Measurements from ENCODE around the gene RBM33. TPM values are rescaled to one million over a fixed set of nuclear protein-coding genes. Genes with fewer than 3 reads are reported as not detected.

Gene RBM33
- total and polyA plus RNA-seq, 9 of the 15 experiments (the other 6 are each of a cell fraction or from before 2014, with no cell fraction given): 4.4 to 80.7 (median 27.3) TPM

DNA sequence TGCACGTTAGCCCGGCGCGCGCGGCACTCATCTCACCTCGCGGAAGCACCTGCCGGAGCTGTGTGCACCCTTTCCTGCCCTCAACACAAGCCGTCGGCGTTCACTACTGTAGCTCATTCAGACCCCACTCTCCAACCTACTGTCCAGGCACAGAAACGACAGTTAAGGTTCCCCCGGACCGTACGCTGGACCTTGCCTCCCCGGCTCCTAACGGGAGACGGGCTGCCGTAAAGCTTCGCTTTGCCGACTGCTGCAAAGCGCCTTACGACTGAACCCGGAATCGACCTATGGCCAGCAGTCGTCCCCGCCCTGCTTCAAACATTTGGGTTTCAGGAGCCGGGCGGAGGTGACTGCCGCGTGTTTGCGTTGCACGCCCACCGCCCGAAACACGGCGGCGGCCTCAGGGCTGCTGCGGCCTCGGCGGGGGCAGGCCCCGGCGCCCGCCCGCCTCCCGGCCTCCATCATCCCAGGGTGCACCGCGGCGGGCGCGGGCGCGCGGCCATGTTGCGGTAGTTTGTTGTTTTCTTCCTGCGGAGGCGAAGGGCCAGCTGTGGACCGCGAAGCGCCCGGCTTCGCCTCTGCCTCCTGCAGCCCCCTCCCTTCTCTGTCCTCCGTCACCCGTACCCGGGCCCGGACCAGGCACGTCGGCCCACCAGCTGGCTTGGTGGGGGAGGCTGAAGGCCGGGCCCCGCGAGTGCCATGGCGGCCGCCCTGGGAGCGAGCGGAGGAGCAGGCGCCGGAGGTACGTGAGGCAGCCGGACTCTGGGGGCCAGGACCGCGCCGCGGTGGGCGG is at the start of gene RBM33 (continued):
- TF ChIP-seq ZC3H8 (IDR thresholded peaks at IDR 0.05): no peak
- TF ChIP-seq HDAC1 (IDR thresholded peaks at IDR 0.05): peak in 1 of 2 experiments; percentile 79; a peak in 2 of 4 replicates
- TF ChIP-seq, protein P1, sequence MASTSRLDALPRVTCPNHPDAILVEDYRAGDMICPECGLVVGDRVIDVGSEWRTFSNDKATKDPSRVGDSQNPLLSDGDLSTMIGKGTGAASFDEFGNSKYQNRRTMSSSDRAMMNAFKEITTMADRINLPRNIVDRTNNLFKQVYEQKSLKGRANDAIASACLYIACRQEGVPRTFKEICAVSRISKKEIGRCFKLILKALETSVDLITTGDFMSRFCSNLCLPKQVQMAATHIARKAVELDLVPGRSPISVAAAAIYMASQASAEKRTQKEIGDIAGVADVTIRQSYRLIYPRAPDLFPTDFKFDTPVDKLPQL (IDR thresholded peaks at IDR 0.05; ENCODE audit: extremely low read depth, insufficient read length): no peak
- TF ChIP-seq TCF3 (CRISPR knock-in tag; IDR thresholded peaks at IDR 0.05): no peak
- no peak for TF ChIP-seq CSDE1 (IDR thresholded peaks at IDR 0.05)
- TF ChIP-seq, protein P2, sequence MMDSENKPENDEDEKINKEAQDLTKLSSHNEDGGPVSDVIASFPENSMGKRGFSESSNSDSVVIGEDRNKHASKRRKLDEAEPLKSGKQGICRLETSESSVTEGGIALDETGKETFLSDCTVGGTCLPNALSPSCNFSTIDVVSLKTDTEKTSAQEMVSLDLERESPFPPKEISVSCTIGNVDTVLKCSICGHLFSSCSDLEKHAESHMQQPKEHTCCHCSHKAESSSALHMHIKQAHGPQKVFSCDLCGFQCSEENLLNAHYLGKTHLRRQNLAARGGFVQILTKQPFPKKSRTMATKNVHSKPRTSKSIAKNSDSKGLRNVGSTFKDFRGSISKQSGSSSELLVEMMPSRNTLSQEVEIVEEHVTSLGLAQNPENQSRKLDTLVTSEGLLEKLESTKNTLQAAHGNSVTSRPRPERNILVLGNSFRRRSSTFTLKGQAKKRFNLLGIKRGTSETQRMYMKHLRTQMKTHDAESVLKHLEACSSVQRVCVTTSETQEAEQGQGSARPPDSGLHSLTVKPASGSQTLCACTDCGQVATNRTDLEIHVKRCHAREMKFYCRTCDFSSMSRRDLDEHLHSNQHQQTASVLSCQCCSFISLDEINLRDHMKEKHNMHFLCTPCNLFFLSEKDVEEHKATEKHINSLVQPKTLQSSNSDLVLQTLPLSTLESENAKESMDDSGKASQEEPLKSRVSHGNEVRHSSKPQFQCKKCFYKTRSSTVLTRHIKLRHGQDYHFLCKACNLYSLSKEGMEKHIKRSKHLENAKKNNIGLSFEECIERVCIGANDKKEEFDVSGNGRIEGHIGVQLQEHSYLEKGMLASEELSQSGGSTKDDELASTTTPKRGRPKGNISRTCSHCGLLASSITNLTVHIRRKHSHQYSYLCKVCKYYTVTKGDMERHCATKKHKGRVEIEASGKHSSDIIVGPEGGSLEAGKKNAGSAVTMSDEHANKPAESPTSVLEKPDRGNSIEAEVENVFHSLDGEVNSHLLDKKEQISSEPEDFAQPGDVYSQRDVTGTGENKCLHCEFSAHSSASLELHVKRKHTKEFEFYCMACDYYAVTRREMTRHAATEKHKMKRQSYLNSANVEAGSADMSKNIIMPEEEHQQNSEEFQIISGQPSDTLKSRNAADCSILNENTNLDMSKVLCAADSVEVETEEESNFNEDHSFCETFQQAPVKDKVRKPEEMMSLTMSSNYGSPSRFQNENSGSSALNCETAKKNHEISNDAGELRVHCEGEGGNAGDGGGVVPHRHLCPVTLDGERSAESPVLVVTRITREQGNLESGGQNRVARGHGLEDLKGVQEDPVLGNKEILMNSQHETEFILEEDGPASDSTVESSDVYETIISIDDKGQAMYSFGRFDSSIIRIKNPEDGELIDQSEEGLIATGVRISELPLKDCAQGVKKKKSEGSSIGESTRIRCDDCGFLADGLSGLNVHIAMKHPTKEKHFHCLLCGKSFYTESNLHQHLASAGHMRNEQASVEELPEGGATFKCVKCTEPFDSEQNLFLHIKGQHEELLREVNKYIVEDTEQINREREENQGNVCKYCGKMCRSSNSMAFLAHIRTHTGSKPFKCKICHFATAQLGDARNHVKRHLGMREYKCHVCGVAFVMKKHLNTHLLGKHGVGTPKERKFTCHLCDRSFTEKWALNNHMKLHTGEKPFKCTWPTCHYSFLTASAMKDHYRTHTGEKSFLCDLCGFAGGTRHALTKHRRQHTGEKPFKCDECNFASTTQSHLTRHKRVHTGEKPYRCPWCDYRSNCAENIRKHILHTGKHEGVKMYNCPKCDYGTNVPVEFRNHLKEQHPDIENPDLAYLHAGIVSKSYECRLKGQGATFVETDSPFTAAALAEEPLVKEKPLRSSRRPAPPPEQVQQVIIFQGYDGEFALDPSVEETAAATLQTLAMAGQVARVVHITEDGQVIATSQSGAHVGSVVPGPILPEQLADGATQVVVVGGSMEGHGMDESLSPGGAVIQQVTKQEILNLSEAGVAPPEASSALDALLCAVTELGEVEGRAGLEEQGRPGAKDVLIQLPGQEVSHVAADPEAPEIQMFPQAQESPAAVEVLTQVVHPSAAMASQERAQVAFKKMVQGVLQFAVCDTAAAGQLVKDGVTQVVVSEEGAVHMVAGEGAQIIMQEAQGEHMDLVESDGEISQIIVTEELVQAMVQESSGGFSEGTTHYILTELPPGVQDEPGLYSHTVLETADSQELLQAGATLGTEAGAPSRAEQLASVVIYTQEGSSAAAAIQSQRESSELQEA (IDR thresholded peaks at IDR 0.05; ENCODE audit: low read depth): no peak; the same call in 1 of the 2 replicates
- peak; percentile 49 for TF ChIP-seq DACH1 (IDR thresholded peaks at IDR 0.05; ENCODE audit: partially characterized antibody)
- TF ChIP-seq, protein P3, sequence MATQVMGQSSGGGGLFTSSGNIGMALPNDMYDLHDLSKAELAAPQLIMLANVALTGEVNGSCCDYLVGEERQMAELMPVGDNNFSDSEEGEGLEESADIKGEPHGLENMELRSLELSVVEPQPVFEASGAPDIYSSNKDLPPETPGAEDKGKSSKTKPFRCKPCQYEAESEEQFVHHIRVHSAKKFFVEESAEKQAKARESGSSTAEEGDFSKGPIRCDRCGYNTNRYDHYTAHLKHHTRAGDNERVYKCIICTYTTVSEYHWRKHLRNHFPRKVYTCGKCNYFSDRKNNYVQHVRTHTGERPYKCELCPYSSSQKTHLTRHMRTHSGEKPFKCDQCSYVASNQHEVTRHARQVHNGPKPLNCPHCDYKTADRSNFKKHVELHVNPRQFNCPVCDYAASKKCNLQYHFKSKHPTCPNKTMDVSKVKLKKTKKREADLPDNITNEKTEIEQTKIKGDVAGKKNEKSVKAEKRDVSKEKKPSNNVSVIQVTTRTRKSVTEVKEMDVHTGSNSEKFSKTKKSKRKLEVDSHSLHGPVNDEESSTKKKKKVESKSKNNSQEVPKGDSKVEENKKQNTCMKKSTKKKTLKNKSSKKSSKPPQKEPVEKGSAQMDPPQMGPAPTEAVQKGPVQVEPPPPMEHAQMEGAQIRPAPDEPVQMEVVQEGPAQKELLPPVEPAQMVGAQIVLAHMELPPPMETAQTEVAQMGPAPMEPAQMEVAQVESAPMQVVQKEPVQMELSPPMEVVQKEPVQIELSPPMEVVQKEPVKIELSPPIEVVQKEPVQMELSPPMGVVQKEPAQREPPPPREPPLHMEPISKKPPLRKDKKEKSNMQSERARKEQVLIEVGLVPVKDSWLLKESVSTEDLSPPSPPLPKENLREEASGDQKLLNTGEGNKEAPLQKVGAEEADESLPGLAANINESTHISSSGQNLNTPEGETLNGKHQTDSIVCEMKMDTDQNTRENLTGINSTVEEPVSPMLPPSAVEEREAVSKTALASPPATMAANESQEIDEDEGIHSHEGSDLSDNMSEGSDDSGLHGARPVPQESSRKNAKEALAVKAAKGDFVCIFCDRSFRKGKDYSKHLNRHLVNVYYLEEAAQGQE (IDR thresholded peaks at IDR 0.05; ENCODE audit: borderline replicate concordance): 0 out of 2 replicates have a peak, but pooled peaks have one; percentile 17
- TF ChIP-seq, protein P3 (CRISPR knock-in tag; IDR thresholded peaks at IDR 0.05; ENCODE audit: low read depth): peak; percentile 37; the same call in 1 of the 2 replicates
- TF ChIP-seq CHCHD3 (CRISPR knock-in tag; IDR thresholded peaks at IDR 0.05): peak; percentile 62; the same call in 1 of the 2 replicates
- no peak for TF ChIP-seq STAT5A (IDR thresholded peaks at IDR 0.05; ENCODE audit: borderline replicate concordance, low read length)

Data from K562 (cell line).